GM19035 (cell line): ENCODE data around the gene DGKI.
"Not testable (repeated sequence)": the region's sequence is repeated elsewhere in the genome, so short reads cannot be mapped to it uniquely, and the experiment has no call there.

ENCODE experiments used
- ATAC-seq: cut with Tn5 transposase; IDR thresholded peaks from one replicate; pipeline ENCODE4 v1.9.1; 2021; ENCODE audit not compliant: unreplicated experiment

Gene DGKI

DNA sequence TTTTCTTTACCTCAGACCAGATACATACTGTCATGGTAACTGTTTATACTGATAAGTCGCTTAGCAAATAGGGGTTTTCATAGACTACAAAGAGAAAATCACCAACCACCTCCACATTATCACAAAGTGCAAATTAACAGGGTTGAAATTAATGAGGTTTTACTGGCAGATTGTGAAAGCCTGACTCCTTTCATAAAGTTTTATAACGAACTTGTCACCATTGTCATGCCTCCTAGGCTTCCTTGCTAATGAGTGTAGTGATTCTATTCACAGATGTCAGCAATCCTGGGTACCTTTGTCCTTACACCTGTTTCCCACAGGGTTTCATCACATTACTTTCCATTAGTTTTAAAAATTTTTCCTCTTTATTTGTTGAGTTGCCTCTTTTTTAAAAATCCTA, 361.0 kb downstream of the DGKI start:
- ATAC-seq, result no peak

DNA sequence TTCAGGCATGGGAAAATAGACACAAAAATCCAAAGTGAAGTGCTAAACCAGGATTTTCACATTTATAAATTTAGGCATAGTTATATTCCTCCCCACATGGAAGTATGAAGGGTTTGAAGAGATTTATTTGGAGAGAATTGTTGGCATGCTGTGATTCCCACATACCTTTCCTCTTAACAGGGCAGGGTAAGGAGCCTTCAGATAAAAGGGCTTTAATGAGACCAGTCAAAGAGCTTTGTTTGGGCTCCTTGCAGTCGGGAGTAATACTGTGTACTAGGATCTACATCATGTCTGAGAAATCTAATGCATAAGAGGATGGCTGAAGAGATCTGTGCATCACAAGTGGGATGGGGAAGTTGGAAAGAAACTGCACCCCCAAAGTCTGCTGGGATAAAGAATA, 362.4 kb downstream of the DGKI start:
- no peak for ATAC-seq

DNA sequence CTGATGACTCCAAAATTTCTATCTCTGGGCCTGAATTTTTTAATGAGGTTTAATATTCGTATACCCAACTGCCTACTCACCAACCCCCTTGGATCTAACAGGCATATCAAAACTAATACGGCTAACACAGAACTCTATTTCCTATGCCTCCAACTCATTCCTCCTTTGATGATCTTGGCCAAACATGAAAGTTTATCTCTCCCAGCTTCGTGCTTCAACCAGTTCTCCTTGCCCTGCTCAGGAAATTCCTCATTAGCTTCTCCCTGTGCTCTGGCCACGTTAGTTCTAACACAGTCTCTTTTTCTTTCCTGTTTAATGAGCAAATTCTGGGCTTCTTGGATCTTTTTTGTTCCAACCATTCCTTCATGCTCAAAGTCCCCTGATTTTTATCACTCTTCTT, 364.3 kb downstream of the DGKI start:
- ATAC-seq, result no peak

DNA sequence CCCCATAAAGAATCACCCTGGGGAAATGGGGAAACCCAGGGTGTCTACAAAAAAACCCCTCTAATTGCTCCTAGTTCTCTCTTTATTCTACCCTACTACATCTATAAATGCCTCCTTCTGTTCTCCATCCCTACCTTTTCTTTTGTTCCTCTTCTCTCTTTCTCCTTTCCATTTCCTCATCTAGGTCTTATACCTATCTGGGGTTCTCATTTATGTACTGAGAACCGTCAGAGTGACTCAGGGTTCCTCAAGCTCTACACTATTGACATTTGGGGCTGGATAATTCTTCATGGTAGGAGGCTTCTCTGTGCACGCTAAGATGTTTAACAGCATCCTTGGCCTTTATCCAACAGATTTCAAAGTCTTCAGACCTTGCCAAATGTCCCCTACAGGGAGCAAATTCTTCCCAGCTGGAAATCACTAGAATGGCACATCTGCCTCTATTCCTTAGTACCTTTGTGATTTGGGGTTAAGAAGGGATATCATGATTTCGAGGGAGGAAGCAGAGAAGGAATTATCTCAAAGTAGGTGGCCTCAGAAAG, 365.9 kb downstream of the DGKI start:
- no peak for ATAC-seq

DNA sequence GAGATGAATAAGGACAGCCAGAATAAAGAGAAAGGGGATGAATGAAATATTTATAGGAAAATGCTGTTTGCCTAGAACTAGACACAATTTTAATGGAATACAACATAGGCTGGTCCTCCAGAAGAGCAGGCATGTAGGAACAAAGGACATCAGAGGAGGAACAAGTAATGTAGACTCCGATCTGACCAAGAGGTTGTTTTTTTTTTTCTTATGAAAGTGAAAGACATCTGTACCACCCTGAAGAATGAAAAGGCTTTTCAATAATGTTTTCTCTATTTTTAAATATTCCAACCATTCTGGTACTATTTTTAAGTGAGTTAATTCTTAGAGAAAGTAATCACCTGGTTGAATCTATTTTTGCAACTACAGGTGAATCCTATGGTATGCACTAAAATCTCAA, 366.4 kb downstream of the DGKI start:
- no peak for ATAC-seq

DNA sequence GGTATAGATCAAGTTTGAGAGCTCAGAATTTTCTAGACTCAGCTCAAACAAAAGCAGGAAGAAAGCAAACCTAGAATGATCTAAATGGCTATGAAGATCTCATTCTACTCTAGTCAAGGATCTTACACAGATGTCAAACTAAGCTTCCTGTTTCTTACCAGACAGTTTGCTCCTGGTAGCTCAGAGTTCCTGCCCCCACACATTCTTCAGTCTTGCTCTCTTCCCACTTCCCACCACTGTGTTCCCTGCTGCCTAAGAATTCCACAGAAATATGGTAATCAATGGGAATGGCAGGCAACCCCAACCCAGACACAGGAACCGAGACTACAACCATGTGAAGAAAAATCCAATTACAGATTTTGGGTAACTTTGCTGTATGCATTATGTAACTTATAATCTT, 369.8 kb downstream of the DGKI start:
- no peak for ATAC-seq

GRCh38 chr7:137475966-137476365, 370.8 kb downstream of the DGKI start:
- no peak for ATAC-seq

GRCh38 chr7:137474540-137475026, 372.2 kb downstream of the DGKI start:
- no peak for ATAC-seq

DNA sequence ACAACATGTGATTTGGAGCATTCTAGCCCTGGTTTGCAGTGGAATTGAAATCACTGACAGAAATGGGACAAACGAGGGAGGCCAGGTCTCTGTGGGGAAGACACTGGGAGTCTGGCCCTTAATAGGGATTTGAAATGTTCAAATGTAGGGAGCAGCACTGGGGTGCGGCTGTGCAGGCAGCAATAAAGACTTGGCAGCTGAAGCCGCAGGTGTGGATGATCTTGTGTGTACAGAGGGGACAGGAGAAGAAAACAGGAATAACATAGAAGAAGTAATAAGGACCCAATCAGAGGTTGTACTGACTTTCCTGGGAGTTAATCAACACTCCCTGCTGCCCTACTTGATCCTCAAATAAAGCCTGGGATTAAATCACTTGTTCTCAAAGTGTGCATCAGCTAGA, 375.6 kb downstream of the DGKI start:
- ATAC-seq, result no peak

DNA sequence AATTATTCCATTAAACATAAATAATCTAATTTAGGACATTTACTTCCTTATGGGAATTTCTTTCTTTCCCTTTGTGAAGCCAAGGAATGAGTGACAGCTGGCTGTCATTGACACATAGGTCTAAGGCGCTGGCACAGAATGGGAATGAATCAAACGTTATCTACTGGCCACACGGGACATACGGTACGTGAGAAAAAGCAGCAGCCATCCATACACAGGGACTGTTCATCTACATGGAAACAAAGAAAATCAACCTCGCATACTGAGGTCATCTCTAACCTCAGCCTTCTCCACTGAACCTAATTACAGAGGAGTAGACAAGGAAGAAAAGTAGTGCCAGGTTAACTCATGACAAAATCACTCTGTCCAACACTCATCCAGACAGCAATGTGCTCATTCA, 376.9 kb downstream of the DGKI start:
- no peak for ATAC-seq

- no peak for ATAC-seq
Measured at GRCh38 chr7:137469191-137469811, 377.5 kb downstream of the DGKI start.

GRCh38 chr7:137462847-137463246, 383.9 kb downstream of the DGKI start:
- no peak for ATAC-seq

DNA sequence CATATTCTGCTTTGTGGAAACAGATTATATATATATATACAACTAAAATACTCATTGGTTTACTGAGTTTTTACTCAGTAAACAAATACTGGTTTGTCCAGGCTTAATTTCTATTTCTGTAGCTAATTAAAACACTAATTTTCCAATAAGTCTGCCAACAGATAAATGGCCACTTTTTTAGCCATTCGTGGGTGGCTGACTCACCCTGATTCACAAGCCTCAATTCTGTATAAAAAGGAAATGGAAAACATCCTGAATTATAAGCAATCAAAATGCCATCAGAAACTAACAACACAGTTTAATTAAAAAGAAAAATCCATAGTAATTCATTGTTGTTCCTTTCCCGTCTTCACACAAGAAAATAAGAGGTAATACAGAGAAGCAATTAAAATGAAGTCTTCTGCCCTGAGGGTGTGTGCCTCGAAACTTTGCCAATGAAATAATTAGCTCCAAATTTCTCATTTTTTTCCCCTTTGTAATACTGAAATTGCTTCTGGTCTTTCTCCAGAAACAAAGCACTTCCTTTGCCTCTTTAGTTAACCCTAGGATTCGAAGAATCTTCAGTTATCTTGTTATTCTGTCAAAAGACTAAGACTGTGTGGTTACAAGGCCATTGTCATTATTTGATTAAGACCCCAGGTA, 384.6 kb downstream of the DGKI start:
- no peak for ATAC-seq

DNA sequence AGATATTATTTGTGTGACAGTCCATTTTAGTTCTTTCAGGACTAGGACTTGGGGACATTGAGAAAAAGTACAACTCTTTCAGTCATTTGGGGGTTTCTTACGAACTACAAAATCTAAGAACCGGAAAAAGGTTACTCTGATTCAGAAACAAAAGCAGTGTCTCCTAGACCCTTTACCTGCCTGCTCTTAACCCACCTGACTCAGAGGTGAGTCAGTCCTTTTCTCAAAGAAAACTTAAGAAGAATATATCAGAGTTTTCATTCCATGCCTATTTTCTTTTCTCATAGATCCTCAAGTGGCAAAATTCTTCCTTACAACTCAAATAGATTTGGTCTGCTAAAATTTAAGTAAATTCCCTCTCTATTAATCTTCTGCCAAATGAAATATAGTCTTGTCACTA, 388.4 kb downstream of the DGKI start:
- no peak for ATAC-seq

- no peak for ATAC-seq
Measured at GRCh38 chr7:137454767-137455166, 392.0 kb downstream of the DGKI start.

DNA sequence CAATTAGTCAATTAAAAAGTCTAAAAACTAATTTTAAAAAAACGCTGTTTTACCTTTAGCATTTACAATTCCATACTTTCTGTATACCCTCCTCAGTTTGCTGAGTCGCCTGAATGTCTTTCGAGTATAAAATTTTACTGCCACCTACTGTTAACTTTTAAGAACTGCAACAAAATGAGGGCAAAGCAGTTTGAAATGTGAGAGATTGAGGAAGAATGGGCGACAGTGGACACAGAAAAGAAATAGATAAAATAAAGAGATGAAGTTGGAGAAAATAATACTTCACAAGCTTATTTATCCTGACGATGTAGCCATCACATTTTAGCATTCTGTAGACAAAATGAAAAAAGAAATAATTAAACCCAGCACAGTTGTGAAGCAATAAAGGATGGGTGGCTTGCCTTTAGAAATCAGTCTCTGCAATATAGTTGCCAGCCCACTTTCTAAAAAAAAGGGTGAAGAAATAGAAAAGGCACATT, 392.5 kb downstream of the DGKI start:
- no peak for ATAC-seq

GRCh38 chr7:137453356-137453755, 393.4 kb downstream of the DGKI start:
- no peak for ATAC-seq

DNA sequence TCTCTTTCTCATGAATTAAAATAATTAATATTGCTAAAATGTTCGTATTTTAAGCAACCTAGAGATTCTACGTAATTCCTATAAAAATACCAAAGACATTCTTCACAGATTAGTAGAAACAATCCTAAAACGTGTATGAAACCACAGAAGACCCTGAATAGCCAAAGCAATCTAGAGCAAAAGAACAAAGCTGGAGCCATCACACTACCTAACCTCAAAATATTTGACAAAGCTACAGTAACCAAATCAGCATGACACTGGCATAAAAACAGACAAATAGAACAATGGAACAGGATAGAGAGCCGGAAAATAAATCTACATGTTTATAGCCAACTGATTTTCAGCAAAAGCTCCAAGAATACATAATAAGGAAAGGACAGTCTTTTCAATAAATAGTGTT, 397.8 kb downstream of the DGKI start:
- no peak for ATAC-seq

- not testable (repeated sequence) for ATAC-seq
Measured at GRCh38 chr7:137448572-137448971, 398.2 kb downstream of the DGKI start.

GRCh38 chr7:137446025-137446424, 400.7 kb downstream of the DGKI start:
- no peak for ATAC-seq

- no peak for ATAC-seq
Measured at GRCh38 chr7:137445268-137445667, 401.5 kb downstream of the DGKI start.

DNA sequence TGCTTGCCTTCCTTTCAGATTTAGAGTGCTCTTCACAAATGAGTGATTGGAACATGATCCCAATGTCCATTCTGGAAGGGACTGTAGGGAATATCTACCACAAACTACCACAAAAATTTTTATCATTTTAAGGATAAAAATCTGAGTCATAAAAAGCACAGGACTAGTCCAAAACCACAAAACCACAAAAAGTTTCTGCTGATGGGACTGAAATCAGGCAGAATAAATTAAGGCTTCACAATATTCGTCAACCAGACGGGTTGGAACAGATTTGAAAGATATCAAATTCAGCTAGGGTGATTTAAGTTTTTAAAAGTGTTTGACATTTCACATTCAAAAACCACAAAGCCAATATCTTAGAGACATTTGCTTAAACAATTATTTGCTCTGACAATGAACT, 403.2 kb downstream of the DGKI start:
- no peak for ATAC-seq

GRCh38 chr7:137441451-137441850, 405.3 kb downstream of the DGKI start:
- ATAC-seq, result no peak
